Stimulated activated naive CD8-positive, alpha-beta T cell treated with anti-CD3 and anti-CD28 coated beads, Interleukin-15, Interleukin-2, amounts not matched to agents 100 ng/mL and 50 ng/mL, for 24 hours (primary cell): ENCODE measurements around the gene SH3BGRL3.

ENCODE experiments used
- H3K27ac Mint-ChIP-seq: one replicate; pipeline ENCODE4 v1.8.0; 2021; ENCODE audit warnings: mild to moderate bottlenecking, mixed read lengths
- H3K27me3 Mint-ChIP-seq: one replicate; pipeline ENCODE4 v1.8.0; 2021; ENCODE audit warnings: mixed read lengths
- H3K36me3 Mint-ChIP-seq: one replicate; pipeline ENCODE4 v1.8.0; 2021; ENCODE audit warnings: low read depth, mixed read lengths
- H3K4me1 Mint-ChIP-seq: one replicate; pipeline ENCODE4 v1.8.0; 2021; ENCODE audit warnings: low read depth, mixed read lengths
- H3K4me3 Mint-ChIP-seq: one replicate; pipeline ENCODE4 v1.8.0; 2021; ENCODE audit warnings: mild to moderate bottlenecking, mixed read lengths
- H3K9me3 Mint-ChIP-seq: one replicate; pipeline ENCODE4 v1.8.0; 2021; ENCODE audit warnings: mixed read lengths

SH3BGRL3 gene

DNA sequence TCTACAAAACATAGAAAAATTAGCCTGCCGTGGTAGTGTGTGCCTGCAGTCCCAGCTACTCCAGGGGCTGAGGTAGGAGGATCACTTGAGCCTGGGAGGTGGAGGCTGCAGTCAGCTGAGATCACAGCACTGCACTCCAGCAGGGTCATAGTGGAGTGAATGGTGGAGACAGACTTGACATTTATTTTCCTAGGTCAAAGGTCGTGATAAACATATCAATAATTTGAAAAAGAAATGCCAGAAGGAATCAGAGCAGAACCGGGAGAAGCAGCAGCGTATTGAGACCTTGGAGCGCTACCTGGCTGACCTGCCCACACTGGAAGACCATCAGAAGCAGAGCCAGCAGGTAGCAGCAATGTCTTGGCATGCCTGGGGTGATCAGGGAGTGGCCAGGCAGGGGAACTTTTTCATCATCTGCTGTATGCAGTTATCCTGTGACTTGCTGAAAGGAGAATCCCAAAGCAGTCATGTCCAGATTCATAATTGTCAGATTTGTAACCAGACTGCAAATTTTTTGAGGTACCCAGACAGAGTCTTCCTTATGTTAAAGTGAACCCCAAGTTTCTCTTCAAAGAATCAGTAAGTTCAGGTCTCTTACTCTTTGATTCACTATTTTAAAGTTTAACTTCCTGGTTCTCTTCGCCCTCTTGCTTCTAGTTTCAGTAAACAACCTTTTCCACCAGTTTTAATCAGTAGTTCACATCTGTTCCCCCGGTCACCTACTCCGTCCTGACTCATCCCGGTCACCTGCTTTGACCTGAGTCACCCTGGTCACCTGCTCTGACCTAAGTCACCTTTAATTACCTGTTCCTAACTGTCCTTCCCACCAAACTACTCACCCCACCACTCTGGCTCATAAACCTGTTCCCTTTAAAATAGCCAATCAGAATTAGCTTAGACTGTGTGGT is 11.3 kb upstream of the SH3BGRL3 start:
- Mint-ChIP-seq H3K36me3 (peaks cover 83% of the 10 kb centered on the region), H3K9me3 (peaks cover 11% of the 10 kb centered on the region), H3K27me3 (no peaks in the 10 kb centered on the region), H3K4me1 (peaks cover 16% of the 10 kb centered on the region), H3K4me3 (no peak overlapping the region), H3K27ac (no peak overlapping the region)

GRCh38 chr1:26269198-26269550 is 10.7 kb upstream of the SH3BGRL3 start:
- no peak overlapping the region for H3K4me3 Mint-ChIP-seq
- no peaks in the 10 kb centered on the region for H3K27me3 Mint-ChIP-seq
- H3K36me3 Mint-ChIP-seq = peaks cover 80% of the 10 kb centered on the region
- no peak overlapping the region for H3K27ac Mint-ChIP-seq
- peaks cover 11% of the 10 kb centered on the region for H3K9me3 Mint-ChIP-seq
- H3K4me1 Mint-ChIP-seq = peaks cover 18% of the 10 kb centered on the region

- Mint-ChIP-seq H3K36me3 (peaks cover 67% of the 10 kb centered on the region), H3K27ac (peak overlapping the region; percentile 98), H3K9me3 (no peaks in the 10 kb centered on the region), H3K27me3 (no peaks in the 10 kb centered on the region), H3K4me1 (peaks cover 56% of the 10 kb centered on the region), H3K4me3 (no peak overlapping the region)
Measured at GRCh38 chr1:26274801-26275425, 5.0 kb upstream of the SH3BGRL3 start.

GRCh38 chr1:26275580-26276431 is 4.1 kb upstream of the SH3BGRL3 start:
- Mint-ChIP-seq H3K27ac (peak overlapping the region; percentile 98), H3K4me3 (peak overlapping the region; percentile 61), H3K4me1 (peaks cover 60% of the 10 kb centered on the region), H3K27me3 (no peaks in the 10 kb centered on the region), H3K9me3 (no peaks in the 10 kb centered on the region), H3K36me3 (peaks cover 63% of the 10 kb centered on the region)

GRCh38 chr1:26276432-26276838 is 3.5 kb upstream of the SH3BGRL3 start:
- H3K27me3 Mint-ChIP-seq = no peaks in the 10 kb centered on the region
- peak overlapping the region; percentile 5 for H3K4me3 Mint-ChIP-seq
- H3K27ac Mint-ChIP-seq = peak overlapping the region; percentile 98
- peaks cover 65% of the 10 kb centered on the region for H3K36me3 Mint-ChIP-seq
- H3K4me1 Mint-ChIP-seq = peaks cover 66% of the 10 kb centered on the region
- H3K9me3 Mint-ChIP-seq = no peaks in the 10 kb centered on the region

GRCh38 chr1:26277261-26277661 is 2.6 kb upstream of the SH3BGRL3 start:
- Mint-ChIP-seq H3K36me3 (peaks cover 66% of the 10 kb centered on the region), H3K27ac (peak overlapping the region; percentile 98), H3K4me3 (peak overlapping the region; percentile 5)

GRCh38 chr1:26277719-26278118 is 2.2 kb upstream of the SH3BGRL3 start:
- Mint-ChIP-seq H3K4me1 (peaks cover 77% of the 10 kb centered on the region), H3K9me3 (no peaks in the 10 kb centered on the region), H3K27ac (peak overlapping the region; percentile 98), H3K36me3 (peaks cover 68% of the 10 kb centered on the region), H3K27me3 (no peaks in the 10 kb centered on the region), H3K4me3 (peak overlapping the region; percentile 87)

More at GRCh38 chr1:26277261-26277661, 2.6 kb upstream of the SH3BGRL3 start:
- H3K4me1 Mint-ChIP-seq = peaks cover 72% of the 10 kb centered on the region
- H3K9me3 Mint-ChIP-seq = no peaks in the 10 kb centered on the region
- H3K27me3 Mint-ChIP-seq = no peaks in the 10 kb centered on the region

DNA sequence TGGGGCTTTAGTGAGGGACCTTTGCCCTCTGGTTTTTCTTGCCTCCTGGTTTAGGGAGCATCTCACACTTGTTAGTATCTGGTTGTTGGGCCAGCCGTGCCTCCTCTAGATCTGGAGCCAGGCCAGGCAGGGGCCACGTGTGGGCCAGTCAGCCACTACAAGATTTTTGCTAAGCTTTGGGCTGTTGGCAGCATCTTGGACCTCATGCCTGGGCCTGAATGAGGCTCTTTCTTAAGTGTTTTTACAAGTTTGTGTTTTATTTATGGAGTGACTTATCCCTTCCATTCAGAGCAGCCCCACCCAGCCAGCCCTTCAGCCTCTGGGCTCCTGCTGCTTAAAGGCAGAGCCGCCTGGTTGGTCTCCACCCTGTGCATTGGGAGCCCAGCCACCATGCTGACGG is 1.6 kb upstream of the SH3BGRL3 start:
- Mint-ChIP-seq H3K27ac (peak overlapping the region; percentile 98), H3K4me1 (peaks cover 83% of the 10 kb centered on the region), H3K27me3 (no peaks in the 10 kb centered on the region), H3K4me3 (peak overlapping the region; percentile 87), H3K9me3 (no peaks in the 10 kb centered on the region), H3K36me3 (peaks cover 68% of the 10 kb centered on the region)

DNA sequence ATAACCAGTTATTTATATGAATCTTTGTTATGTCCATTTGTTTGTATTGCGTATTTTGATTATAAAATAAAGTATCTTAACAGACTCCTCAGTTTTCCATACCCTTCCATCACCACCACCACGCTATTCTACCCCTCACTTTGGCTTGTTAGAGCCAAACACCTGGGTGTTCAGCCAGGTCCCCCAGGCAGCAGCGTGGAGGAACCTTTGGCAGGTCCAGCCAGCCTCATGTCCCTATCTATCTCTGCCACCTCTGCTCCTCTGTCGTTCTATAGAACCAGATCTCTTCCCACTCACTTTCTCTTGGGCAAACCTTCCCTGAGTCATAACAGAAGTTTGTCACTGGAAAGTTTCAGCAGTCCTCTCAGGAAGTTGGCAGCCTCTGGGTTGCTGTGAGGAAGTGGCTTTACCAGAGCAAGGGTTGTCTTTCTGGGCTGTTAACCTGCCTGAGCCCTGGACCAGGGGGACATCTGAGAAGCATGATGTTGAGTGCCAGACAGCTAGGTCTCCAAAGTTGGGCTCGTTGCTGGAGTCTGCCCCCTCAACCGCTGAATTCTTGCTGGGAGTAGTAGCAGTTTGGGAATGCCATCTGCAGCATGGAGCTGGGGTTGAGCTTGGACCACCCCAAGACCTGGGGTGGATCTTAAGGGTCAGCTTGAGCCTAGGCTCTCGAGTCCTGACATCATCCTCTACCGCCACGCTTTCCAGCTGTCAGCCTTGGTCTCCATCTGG is 996 bp upstream of the SH3BGRL3 start:
- no peaks in the 10 kb centered on the region for H3K9me3 Mint-ChIP-seq
- H3K36me3 Mint-ChIP-seq = peaks cover 71% of the 10 kb centered on the region
- H3K27me3 Mint-ChIP-seq = no peaks in the 10 kb centered on the region
- H3K4me1 Mint-ChIP-seq = peaks cover 89% of the 10 kb centered on the region
- H3K4me3 Mint-ChIP-seq = peak overlapping the region; percentile 87
- H3K27ac Mint-ChIP-seq = peak overlapping the region; percentile 98

DNA sequence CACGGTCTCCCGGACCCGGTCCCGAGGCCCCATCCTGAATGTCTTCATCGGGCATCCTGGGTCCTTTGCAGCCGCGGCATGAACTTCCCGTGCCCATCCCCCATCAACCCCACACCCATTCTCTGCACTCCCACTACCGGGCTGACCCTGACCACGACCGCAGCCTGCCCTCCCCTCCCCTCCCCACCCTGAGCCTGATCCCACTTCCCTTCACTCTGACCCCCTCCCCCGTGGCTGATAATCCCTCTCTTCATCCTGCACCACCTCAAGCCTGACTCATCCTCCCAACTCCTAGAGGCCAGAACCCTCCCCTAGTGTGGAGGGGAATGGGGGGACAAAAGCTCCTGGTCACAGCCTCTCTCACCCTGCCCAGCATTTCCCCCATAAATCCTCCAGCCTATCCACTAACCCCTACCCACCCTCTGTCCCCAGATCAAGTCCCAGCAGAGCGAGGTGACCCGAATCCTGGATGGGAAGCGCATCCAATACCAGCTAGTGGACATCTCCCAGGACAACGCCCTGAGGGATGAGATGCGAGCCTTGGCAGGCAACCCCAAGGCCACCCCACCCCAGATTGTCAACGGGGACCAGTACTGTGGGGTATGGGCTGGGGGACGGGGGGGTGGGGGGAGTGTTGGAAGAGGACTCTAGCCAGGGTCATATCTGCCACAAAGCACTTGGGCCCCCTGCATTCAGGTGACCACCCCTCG is 602 bp downstream of the SH3BGRL3 start:
- Mint-ChIP-seq H3K27ac (peak overlapping the region; percentile 92), H3K36me3 (peaks cover 71% of the 10 kb centered on the region), H3K27me3 (no peaks in the 10 kb centered on the region), H3K9me3 (no peaks in the 10 kb centered on the region), H3K4me3 (peak overlapping the region; percentile 87), H3K4me1 (peaks cover 90% of the 10 kb centered on the region)

- H3K27me3 Mint-ChIP-seq = no peaks in the 10 kb centered on the region
- H3K27ac Mint-ChIP-seq = peak overlapping the region; percentile 88
- H3K4me3 Mint-ChIP-seq = peak overlapping the region; percentile 87
- peaks cover 68% of the 10 kb centered on the region for H3K36me3 Mint-ChIP-seq
- H3K4me1 Mint-ChIP-seq = peaks cover 90% of the 10 kb centered on the region
- H3K9me3 Mint-ChIP-seq = no peaks in the 10 kb centered on the region
Measured at GRCh38 chr1:26281091-26281958, 1.4 kb downstream of the SH3BGRL3 start.

GRCh38 chr1:26281971-26282370 is 2.1 kb downstream of the SH3BGRL3 start:
- no peaks in the 10 kb centered on the region for H3K27me3 Mint-ChIP-seq
- peaks cover 90% of the 10 kb centered on the region for H3K4me1 Mint-ChIP-seq
- H3K36me3 Mint-ChIP-seq = peaks cover 64% of the 10 kb centered on the region
- H3K27ac Mint-ChIP-seq = peak overlapping the region; percentile 88
- no peaks in the 10 kb centered on the region for H3K9me3 Mint-ChIP-seq
- peak overlapping the region; percentile 87 for H3K4me3 Mint-ChIP-seq

GRCh38 chr1:26282401-26282918 is 2.6 kb downstream of the SH3BGRL3 start:
- peak overlapping the region; percentile 100 for H3K27ac Mint-ChIP-seq
- no peaks in the 10 kb centered on the region for H3K9me3 Mint-ChIP-seq
- H3K27me3 Mint-ChIP-seq = no peaks in the 10 kb centered on the region
- H3K36me3 Mint-ChIP-seq = peaks cover 59% of the 10 kb centered on the region
- peaks cover 90% of the 10 kb centered on the region for H3K4me1 Mint-ChIP-seq
- peak overlapping the region; percentile 87 for H3K4me3 Mint-ChIP-seq
